HepG2 (cell line): Measurements from ENCODE around the gene CRKL. TPM values are rescaled to one million over a fixed set of nuclear protein-coding genes. Genes with fewer than 3 reads are reported as not detected.

ENCODE experiments used
- CCDC6 ChIP-seq: sonication (generic); formaldehyde crosslinking; IDR thresholded peaks from 2 replicates; pipeline ENCODE4 v1.8.1; 2022; ENCODE audit warnings: mild to moderate bottlenecking, missing genetic modification reagents, moderate library complexity
- GFI1 ChIP-seq: sonication (generic); formaldehyde crosslinking; IDR thresholded peaks from 2 replicates; pipeline ENCODE4 v1.5.0; 2020; ENCODE audit warnings: missing genetic modification reagents, mild to moderate bottlenecking, borderline replicate concordance
- JUN ChIP-seq: sonication (generic); formaldehyde crosslinking; IDR thresholded peaks from 2 replicates; pipeline ENCODE4 v1.4.0; 2020; ENCODE audit warnings: mild to moderate bottlenecking, missing genetic modification reagents
- MXI1 ChIP-seq: IDR thresholded peaks from 3 replicates; pipeline ENCODE4 v1.6.1; 2012; ENCODE audit warnings: low read depth, low read length, inconsistent platforms, borderline replicate concordance
- POLR2AphosphoS2 ChIP-seq: IDR thresholded peaks from 2 replicates; pipeline ENCODE4 v1.6.1; 2011; ENCODE audit warnings: low read depth, low read length, improper control_type of control experiment
- TCF7L2 ChIP-seq: IDR thresholded peaks from 2 replicates; pipeline ENCODE4 v1.6.1; 2011; ENCODE audit warnings: mild to moderate bottlenecking, low read depth, low read length, moderate library complexity
- ZBTB38 ChIP-seq: sonication (generic); formaldehyde crosslinking; IDR thresholded peaks from 2 replicates; pipeline ENCODE4 v1.5.1; 2020; ENCODE audit warnings: mild to moderate bottlenecking, missing genetic modification reagents
- ZNF136 ChIP-seq: sonication (generic); formaldehyde crosslinking; IDR thresholded peaks from 2 replicates; pipeline ENCODE4 v1.8.1; 2022; ENCODE audit warnings: low read depth, mild to moderate bottlenecking, moderate library complexity, missing genetic modification reagents
- ZNF614 ChIP-seq: IDR thresholded peaks from 2 replicates; pipeline ENCODE4 v1.6.1; 2018; ENCODE audit warnings: missing biosample characterization, missing genetic modification reagents, inconsistent platforms, borderline replicate concordance
- ZNF660 ChIP-seq: sonication (generic); formaldehyde crosslinking; IDR thresholded peaks from 2 replicates; pipeline ENCODE4 v1.5.1; 2020; ENCODE audit warnings: mild to moderate bottlenecking, low read depth, missing genetic modification reagents, borderline replicate concordance
- ZNF724P ChIP-seq: sonication (generic); formaldehyde crosslinking; IDR thresholded peaks from 2 replicates; pipeline ENCODE4 v1.8.0; 2022; ENCODE audit warnings: missing genetic modification reagents, borderline replicate concordance
- ZNF737 ChIP-seq: sonication (generic); formaldehyde crosslinking; IDR thresholded peaks from 2 replicates; pipeline ENCODE4 v1.5.0; 2020; ENCODE audit warnings: missing genetic modification reagents, mild to moderate bottlenecking, borderline replicate concordance
- polyA plus RNA-seq, 8 experiments: library from polyadenylated mRNA; depleted of rRNA in 3 of 8; stranded (reverse) in 7 of 8; unstranded in 1 of 8; fragments of >200 nt; fragmentation: Illumina TruSeq in 4 of 8; extraction: Trizol in 4 of 8; gene quantifications; 2 replicates each; pipeline versions ENCODE4 v1.2.1 to v1.2.3, GENCODE V29; 2011 to 2016; ENCODE audit warnings: low read depth in 4 of 8, missing spikeins in 1 of 8, mixed read lengths in 1 of 8; ENCODE audit not compliant: insufficient read depth in 1 of 8
- total RNA-seq, 5 experiments: library from RNA; depleted of rRNA; stranded (reverse); fragments of >200 nt; fragmentation: Illumina TruSeq; extraction: Trizol; gene quantifications; 2 replicates each; pipeline ENCODE4 v1.2.3, GENCODE V29; 2016; ENCODE audit warnings: low read depth in 1 of 5
- TF ChIP-seq, protein P1 (sequence below): sonication (generic); formaldehyde crosslinking; IDR thresholded peaks from 2 replicates; pipeline ENCODE4 v1.4.0; 2020; ENCODE audit warnings: missing genetic modification reagents, mild to moderate bottlenecking, borderline replicate concordance
- TF ChIP-seq, protein P2 (sequence below): sonication (generic); formaldehyde crosslinking; IDR thresholded peaks from 2 replicates; pipeline ENCODE4 v1.4.0; 2020; ENCODE audit warnings: missing genetic modification reagents
- TF ChIP-seq, protein P3 (sequence below): IDR thresholded peaks from 2 replicates; pipeline ENCODE4 v1.6.1; 2016; ENCODE audit warnings: low read depth, borderline replicate concordance

CRKL gene
- total and polyA plus RNA-seq, 2 of the 13 experiments (the other 11 are each of a cell fraction or from before 2014, with no cell fraction given) = 37.4 to 60.6 TPM

GRCh38 chr22:20949698-20950183 is 32.5 kb downstream of the CRKL start (continued):
- TF ChIP-seq ZNF660 (CRISPR knock-in tag) (no peak), ZNF614 (CRISPR knock-in tag) (peak; percentile 68; the same call in 1 of the 2 replicates), ZNF737 (CRISPR knock-in tag) (no peak), ZBTB38 (0 out of 2 replicates have a peak, but pooled peaks have one; percentile 17), GFI1 (CRISPR knock-in tag) (peak; percentile 30; the same call in 1 of the 2 replicates), CCDC6 (CRISPR knock-in tag) (no peak), MXI1 (peak; percentile 71; the same call in 1 of the 3 replicates), JUN (CRISPR knock-in tag) (no peak), TCF7L2 (no peak), ZNF136 (CRISPR knock-in tag) (no peak), POLR2AphosphoS2 (no peak), ZNF724P (CRISPR knock-in tag) (no peak)
- TF ChIP-seq, protein P1, sequence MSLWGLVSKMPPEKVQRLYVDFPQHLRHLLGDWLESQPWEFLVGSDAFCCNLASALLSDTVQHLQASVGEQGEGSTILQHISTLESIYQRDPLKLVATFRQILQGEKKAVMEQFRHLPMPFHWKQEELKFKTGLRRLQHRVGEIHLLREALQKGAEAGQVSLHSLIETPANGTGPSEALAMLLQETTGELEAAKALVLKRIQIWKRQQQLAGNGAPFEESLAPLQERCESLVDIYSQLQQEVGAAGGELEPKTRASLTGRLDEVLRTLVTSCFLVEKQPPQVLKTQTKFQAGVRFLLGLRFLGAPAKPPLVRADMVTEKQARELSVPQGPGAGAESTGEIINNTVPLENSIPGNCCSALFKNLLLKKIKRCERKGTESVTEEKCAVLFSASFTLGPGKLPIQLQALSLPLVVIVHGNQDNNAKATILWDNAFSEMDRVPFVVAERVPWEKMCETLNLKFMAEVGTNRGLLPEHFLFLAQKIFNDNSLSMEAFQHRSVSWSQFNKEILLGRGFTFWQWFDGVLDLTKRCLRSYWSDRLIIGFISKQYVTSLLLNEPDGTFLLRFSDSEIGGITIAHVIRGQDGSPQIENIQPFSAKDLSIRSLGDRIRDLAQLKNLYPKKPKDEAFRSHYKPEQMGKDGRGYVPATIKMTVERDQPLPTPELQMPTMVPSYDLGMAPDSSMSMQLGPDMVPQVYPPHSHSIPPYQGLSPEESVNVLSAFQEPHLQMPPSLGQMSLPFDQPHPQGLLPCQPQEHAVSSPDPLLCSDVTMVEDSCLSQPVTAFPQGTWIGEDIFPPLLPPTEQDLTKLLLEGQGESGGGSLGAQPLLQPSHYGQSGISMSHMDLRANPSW (CRISPR knock-in tag) = no peak
- TF ChIP-seq, protein P2, sequence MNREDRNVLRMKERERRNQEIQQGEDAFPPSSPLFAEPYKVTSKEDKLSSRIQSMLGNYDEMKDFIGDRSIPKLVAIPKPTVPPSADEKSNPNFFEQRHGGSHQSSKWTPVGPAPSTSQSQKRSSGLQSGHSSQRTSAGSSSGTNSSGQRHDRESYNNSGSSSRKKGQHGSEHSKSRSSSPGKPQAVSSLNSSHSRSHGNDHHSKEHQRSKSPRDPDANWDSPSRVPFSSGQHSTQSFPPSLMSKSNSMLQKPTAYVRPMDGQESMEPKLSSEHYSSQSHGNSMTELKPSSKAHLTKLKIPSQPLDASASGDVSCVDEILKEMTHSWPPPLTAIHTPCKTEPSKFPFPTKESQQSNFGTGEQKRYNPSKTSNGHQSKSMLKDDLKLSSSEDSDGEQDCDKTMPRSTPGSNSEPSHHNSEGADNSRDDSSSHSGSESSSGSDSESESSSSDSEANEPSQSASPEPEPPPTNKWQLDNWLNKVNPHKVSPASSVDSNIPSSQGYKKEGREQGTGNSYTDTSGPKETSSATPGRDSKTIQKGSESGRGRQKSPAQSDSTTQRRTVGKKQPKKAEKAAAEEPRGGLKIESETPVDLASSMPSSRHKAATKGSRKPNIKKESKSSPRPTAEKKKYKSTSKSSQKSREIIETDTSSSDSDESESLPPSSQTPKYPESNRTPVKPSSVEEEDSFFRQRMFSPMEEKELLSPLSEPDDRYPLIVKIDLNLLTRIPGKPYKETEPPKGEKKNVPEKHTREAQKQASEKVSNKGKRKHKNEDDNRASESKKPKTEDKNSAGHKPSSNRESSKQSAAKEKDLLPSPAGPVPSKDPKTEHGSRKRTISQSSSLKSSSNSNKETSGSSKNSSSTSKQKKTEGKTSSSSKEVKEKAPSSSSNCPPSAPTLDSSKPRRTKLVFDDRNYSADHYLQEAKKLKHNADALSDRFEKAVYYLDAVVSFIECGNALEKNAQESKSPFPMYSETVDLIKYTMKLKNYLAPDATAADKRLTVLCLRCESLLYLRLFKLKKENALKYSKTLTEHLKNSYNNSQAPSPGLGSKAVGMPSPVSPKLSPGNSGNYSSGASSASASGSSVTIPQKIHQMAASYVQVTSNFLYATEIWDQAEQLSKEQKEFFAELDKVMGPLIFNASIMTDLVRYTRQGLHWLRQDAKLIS = no peak; the same call in 1 of the 2 replicates
- TF ChIP-seq, protein P3, sequence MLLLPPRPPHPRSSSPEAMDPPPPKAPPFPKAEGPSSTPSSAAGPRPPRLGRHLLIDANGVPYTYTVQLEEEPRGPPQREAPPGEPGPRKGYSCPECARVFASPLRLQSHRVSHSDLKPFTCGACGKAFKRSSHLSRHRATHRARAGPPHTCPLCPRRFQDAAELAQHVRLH = no peak
